ENCODE measurements around the gene PIK3C2G. TPM values are rescaled to one million over a fixed set of nuclear protein-coding genes. Genes with fewer than 3 reads are reported as not detected.

The PIK3C2G gene
- total and polyA plus RNA-seq, 2 of the 4 experiments (the other 2 are of a cell fraction), result not detected

GRCh38 chr12:18470251-18470650 lies 208.9 kb downstream of the PIK3C2G start:
- Histone ChIP-seq H4K5ac (ENCODE audit: low read depth, low read length) (no peak overlapping the region), H3K4me2 (ENCODE audit: low read depth, low read length) (no peak overlapping the region), H2BK120ac (ENCODE audit: low read depth, low read length) (no peak overlapping the region), H3K14ac (replicated peaks; ENCODE audit: low read depth, low read length) (no peak overlapping the region), H2AFZ (replicated peaks; ENCODE audit: low read length, poor library complexity) (no peak overlapping the region), H4K91ac (ENCODE audit: insufficient read depth, low read depth, low read length) (no peak overlapping the region), H3K23ac (ENCODE audit: low read depth, low read length) (no peak overlapping the region), H3K18ac (ENCODE audit: low read depth, low read length) (no peak overlapping the region), H3K79me1 (ENCODE audit: low read depth in 1 of 2, low read length in 2 of 2) (no peaks in the 10 kb centered on the region), H2BK20ac (ENCODE audit: low read depth, low read length) (no peak overlapping the region), H3K4me1 (ENCODE audit: control insufficient read depth, insufficient read depth, low read length) (no peaks in the 10 kb centered on the region; the same call in 1 of the 2 replicates), H3K56ac (ENCODE audit: extremely low read depth, insufficient read depth, low read length) (no peak overlapping the region), H3K36me3 (ENCODE audit: control insufficient read depth, insufficient read depth, low read length) (no peaks in the 10 kb centered on the region), H2BK15ac (ENCODE audit: low read depth, low read length) (no peak overlapping the region), H3K9ac (ENCODE audit: low read depth, low read length) (no peak overlapping the region), H2AK5ac (ENCODE audit: low read depth, low read length) (no peak overlapping the region), H4K8ac (ENCODE audit: low read depth in 2 of 2, low read length in 2 of 2) (no peak overlapping the region), H3K9me1 (ENCODE audit: insufficient read depth, low read length) (no peaks in the 10 kb centered on the region), H2AK9ac (replicated peaks; ENCODE audit: low read depth, low read length, poor library complexity) (no peak overlapping the region), H3K9me3 (ENCODE audit: control insufficient read depth, insufficient read depth, low read length) (no peaks in the 10 kb centered on the region), H3K4ac (ENCODE audit: low read depth, low read length) (no peak overlapping the region), H3K27me3 (ENCODE audit: control insufficient read depth, insufficient read depth, low read length) (no peaks in the 10 kb centered on the region), H2BK5ac (ENCODE audit: low read depth, low read length, poor library complexity, severe bottlenecking) (no peak overlapping the region), H3K4me3 (ENCODE audit: insufficient read depth, low read depth, low read length) (no peak overlapping the region), H4K20me1 (ENCODE audit: insufficient read depth, low read length) (no peaks in the 10 kb centered on the region), H3K27ac (ENCODE audit: insufficient read depth, low read length) (no peak overlapping the region)
- dilution Hi-C loops (cut with HindIII; ENCODE audit: low sequenced_read_pairs, unreplicated experiment), result no loop called here
- no peak for DNase-seq
- TF ChIP-seq ELK1 (IDR thresholded peaks at IDR 0.05; ENCODE audit: borderline replicate concordance, low read depth, low read length) (no peak), BHLHE40 (IDR thresholded peaks at IDR 0.05; ENCODE audit: low read depth, low read length) (no peak), MAZ (IDR thresholded peaks at IDR 0.05; ENCODE audit: borderline replicate concordance, low read depth, low read length) (no peak), MAFK (IDR thresholded peaks at IDR 0.05; ENCODE audit: low read depth, low read length) (no peak), CEBPB (IDR thresholded peaks at IDR 0.05; ENCODE audit: low read depth, low read length) (no peak), POLR2A (IDR thresholded peaks at IDR 0.05; ENCODE audit: low read depth, low read length) (no peak), RCOR1 (IDR thresholded peaks at IDR 0.05; ENCODE audit: insufficient replicate concordance, low read length) (no peak), RFX5 (IDR thresholded peaks at IDR 0.05; ENCODE audit: low read depth, low read length) (no peak)
- no peak for ATAC-seq (ENCODE audit: low read depth)
- intact Hi-C loops (cut with micrococcal nuclease), result no loop called here
- ChIA-PET CTCF (interaction anchor here (0.5 to 0.6 kb wide), 2 partner anchors 40 to 1390 kb away, joined by 3 read pairs; no protein-coding TSS in a partner anchor), POLR2A (ENCODE audit: unreplicated experiment) (interaction anchor here (0.5 kb wide), 1 partner anchor 8 kb away, joined by 3 read pairs; no protein-coding TSS in a partner anchor)
- 79% methylated on average over 2 of the region's 3 CpGs; no CpG with 5 or more reads in 1 of the 2 experiments for WGBS, 2 experiments (ENCODE audit: extremely low coverage in 2 of 2, insufficient read length in 1 of 2)
- in situ Hi-C loops (cut with MboI; ENCODE audit: low sequenced_read_pairs), result no loop called here
- no TSS peak for BruUV-seq (replicated peaks)

All from IMR-90 (cell line).